ENCODE results near the gene KBTBD4.

- TF ChIP-seq CTCF (IDR thresholded peaks at IDR 0.05) (no peak), NR3C1 (CRISPR knock-in tag; conservative IDR thresholded peaks at IDR 0.05; ENCODE audit: low read depth) (no peak), ESRRA (CRISPR knock-in tag; IDR thresholded peaks at IDR 0.05; ENCODE audit: borderline replicate concordance) (no peak), E2F4 (CRISPR knock-in tag; IDR thresholded peaks at IDR 0.05; ENCODE audit: borderline replicate concordance, low read depth) (no peak), USF1 (CRISPR knock-in tag; IDR thresholded peaks at IDR 0.05) (no peak), SP1 (CRISPR knock-in tag; conservative IDR thresholded peaks at IDR 0.05) (no peak), PREB (CRISPR knock-in tag; IDR thresholded peaks at IDR 0.05; ENCODE audit: borderline replicate concordance) (no peak), JUN (CRISPR knock-in tag; IDR thresholded peaks at IDR 0.05) (no peak), USF2 (CRISPR knock-in tag; IDR thresholded peaks at IDR 0.05) (no peak), E2F5 (CRISPR knock-in tag; IDR thresholded peaks at IDR 0.05) (no peak), MAX (CRISPR knock-in tag; IDR thresholded peaks at IDR 0.05) (no peak), MLX (CRISPR knock-in tag; IDR thresholded peaks at IDR 0.05) (no peak)
Measured at GRCh38 chr11:47592251-47592650, 13.5 kb upstream of the KBTBD4 start.

Data from WTC11 (cell line).